A673 (cell line): ENCODE results near the gene PGLYRP1.

ENCODE experiments used
- EZH2 ChIP-seq: fragments of 200-600 bp; sonication (generic); IDR thresholded peaks from 2 replicates; pipeline ENCODE4 v1.6.1; 2017; ENCODE audit warnings: borderline replicate concordance, low read depth, mild to moderate bottlenecking, mixed read lengths, antibody characterized with exemption, low read length; ENCODE audit not compliant: poor library complexity, severe bottlenecking
- TF ChIP-seq, protein P1 (sequence below): fragments of 300-800, 200-600 bp; sonication (generic); conservative IDR thresholded peaks from 2 replicates; pipeline ENCODE4 v1.5.1; 2017; ENCODE audit warnings: low read depth, mild to moderate bottlenecking, antibody characterized with exemption, low read length, moderate library complexity, mixed read lengths

DNA sequence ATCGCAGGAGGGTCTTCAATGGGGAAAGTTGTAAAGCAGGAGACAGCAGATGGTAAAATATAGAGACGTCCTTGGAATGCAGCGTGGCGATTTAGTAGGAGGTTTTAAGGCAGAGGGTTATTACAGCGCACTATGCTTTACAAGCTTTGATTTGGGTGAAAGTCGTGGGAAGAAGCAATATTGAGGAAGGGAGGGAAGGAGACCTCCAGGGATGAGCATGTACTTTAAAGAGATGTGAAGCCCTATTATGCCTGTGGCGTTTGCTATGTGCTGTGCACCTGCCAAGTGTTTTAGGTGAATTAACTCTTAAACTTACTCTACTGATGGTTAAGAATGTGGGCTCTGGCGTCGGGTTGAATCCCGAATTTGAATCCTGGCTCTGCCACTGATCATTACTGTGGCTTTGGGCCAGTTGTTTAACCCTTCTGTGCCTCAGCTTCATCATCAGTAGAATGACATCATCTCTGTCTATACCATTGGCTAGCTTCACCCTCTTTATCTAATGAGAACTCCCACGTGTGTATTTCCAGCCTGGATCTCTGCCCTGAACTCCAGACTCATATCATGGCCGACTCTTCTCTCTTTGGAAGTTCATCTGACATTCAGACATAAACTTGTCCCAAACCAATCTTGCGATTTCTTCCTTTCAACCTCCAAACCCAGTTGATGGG is 27.0 kb downstream of the PGLYRP1 start:
- TF ChIP-seq, protein P1, sequence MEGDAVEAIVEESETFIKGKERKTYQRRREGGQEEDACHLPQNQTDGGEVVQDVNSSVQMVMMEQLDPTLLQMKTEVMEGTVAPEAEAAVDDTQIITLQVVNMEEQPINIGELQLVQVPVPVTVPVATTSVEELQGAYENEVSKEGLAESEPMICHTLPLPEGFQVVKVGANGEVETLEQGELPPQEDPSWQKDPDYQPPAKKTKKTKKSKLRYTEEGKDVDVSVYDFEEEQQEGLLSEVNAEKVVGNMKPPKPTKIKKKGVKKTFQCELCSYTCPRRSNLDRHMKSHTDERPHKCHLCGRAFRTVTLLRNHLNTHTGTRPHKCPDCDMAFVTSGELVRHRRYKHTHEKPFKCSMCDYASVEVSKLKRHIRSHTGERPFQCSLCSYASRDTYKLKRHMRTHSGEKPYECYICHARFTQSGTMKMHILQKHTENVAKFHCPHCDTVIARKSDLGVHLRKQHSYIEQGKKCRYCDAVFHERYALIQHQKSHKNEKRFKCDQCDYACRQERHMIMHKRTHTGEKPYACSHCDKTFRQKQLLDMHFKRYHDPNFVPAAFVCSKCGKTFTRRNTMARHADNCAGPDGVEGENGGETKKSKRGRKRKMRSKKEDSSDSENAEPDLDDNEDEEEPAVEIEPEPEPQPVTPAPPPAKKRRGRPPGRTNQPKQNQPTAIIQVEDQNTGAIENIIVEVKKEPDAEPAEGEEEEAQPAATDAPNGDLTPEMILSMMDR = no peak
- TF ChIP-seq EZH2 = no peak
